Lower leg skin (tissue), 4 donors: Measurements from ENCODE around the gene RAB4B. TPM values are rescaled to one million over a fixed set of nuclear protein-coding genes. Genes with fewer than 3 reads are reported as not detected.
A peak's percentile ranks its signal among the peaks of the same experiment; 100 is the strongest.
"Not testable (repeated sequence)": the region's sequence is repeated elsewhere in the genome, so short reads cannot be mapped to it uniquely, and the experiment has no call there.

ENCODE experiments used
- DNase-seq, 2 donors: peaks; one replicate each; pipeline ENCODE4 v3.0.0-alpha.2; 2019; ENCODE audit warnings: low spot score in 2 of 2
- H3K4me3 ChIP-seq: fragments of 200-600 bp; sonication (generic); 2 replicates; pipeline ENCODE4 v1.5.1; 2017; ENCODE audit warnings: mild to moderate bottlenecking, low read depth; ENCODE audit not compliant: poor library complexity, severe bottlenecking
- POLR2A ChIP-seq, 2 donors: fragments of 450-650 bp; IDR thresholded peaks; one replicate each; pipeline ENCODE4 v1.6.1; 2016 to 2017; ENCODE audit warnings: antibody characterized with exemption in 2 of 2, mild to moderate bottlenecking in 1 of 2, moderate library complexity in 1 of 2
- WGBS, 2 donors: methylation state at CpG; one replicate each; pipeline ENCODE4 v1.1.5; 2018; 5-methylcytosine and 5-hydroxymethylcytosine counted together
- intact Hi-C: fragments of 100-400 bp; cut with DNase I; formaldehyde crosslinking; loops from one replicate; pipeline ENCODE4 v1.15.0; 2023; ENCODE audit warnings: low total_unique reads
- total RNA-seq, 4 donors: library from RNA; depleted of rRNA; stranded (reverse); fragments of >200 nt; gene quantifications; one replicate each; pipeline ENCODE4 v1.1.0, GENCODE V29; 2016
- TF ChIP-seq, protein P1 (sequence below), 3 donors: fragments of 450-650 bp; IDR thresholded peaks; one replicate each; pipeline ENCODE4 v1.5.1; 2016; ENCODE audit warnings: antibody characterized with exemption in 3 of 3, mild to moderate bottlenecking in 3 of 3, moderate library complexity in 2 of 3

RAB4B gene
- 10 to 100 TPM; 18.7 to 22.8 (median 19.7) TPM for total RNA-seq

- intact Hi-C loops, result no loop called here
- peak within 1 kb of the TSS; percentile 54 for H3K4me3 ChIP-seq
- no peak for TF ChIP-seq POLR2A (IDR thresholded peaks at IDR 0.05)
- TF ChIP-seq, protein P1, sequence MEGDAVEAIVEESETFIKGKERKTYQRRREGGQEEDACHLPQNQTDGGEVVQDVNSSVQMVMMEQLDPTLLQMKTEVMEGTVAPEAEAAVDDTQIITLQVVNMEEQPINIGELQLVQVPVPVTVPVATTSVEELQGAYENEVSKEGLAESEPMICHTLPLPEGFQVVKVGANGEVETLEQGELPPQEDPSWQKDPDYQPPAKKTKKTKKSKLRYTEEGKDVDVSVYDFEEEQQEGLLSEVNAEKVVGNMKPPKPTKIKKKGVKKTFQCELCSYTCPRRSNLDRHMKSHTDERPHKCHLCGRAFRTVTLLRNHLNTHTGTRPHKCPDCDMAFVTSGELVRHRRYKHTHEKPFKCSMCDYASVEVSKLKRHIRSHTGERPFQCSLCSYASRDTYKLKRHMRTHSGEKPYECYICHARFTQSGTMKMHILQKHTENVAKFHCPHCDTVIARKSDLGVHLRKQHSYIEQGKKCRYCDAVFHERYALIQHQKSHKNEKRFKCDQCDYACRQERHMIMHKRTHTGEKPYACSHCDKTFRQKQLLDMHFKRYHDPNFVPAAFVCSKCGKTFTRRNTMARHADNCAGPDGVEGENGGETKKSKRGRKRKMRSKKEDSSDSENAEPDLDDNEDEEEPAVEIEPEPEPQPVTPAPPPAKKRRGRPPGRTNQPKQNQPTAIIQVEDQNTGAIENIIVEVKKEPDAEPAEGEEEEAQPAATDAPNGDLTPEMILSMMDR (IDR thresholded peaks at IDR 0.05), result no peak
- DNase-seq, result peak; percentile 100
- 1% methylated on average over 54 to 56 of the region's 56 CpGs for WGBS, 2 donors
Measured at GRCh38 chr19:40777937-40778705, at the start of gene RAB4B. Gene RAB4B (plus strand): TSS chr19:40778247. CDS start chr19:40778376, 129 bp downstream.

- intact Hi-C loops, H3K4me3 ChIP-seq, DNase-seq: not testable (repeated sequence)
- WGBS, 2 donors, result 81 to 89% methylated on average over 5 of the region's 5 CpGs
Measured at GRCh38 chr19:40730065-40730464, 48.0 kb upstream of the RAB4B start.

DNA sequence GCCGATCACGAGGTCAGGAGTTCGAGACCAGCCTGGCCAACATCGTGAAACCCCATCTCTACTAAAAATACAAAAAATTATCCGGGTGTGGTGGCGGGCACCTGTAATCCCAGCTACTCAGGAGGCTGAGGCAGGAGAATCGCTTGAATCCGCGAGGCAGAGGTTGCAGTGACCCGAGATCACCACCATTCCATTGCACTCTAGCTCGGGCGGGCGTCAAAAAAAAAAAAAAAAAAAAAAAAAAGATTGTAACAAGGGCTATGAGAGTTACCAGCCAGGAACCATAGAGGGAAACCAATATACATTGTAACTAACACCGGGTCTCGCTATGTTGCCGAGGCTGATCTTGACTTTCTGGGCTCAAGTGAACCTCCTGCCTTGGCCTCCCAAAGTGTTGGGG, 45.7 kb upstream of the RAB4B start:
- intact Hi-C loops, DNase-seq, H3K4me3 ChIP-seq: not testable (repeated sequence)
- 96 to 98% methylated on average over 16 of the region's 16 CpGs for WGBS, 2 donors

- no peak for DNase-seq
Measured at GRCh38 chr19:40733149-40733548, 44.9 kb upstream of the RAB4B start.

DNA sequence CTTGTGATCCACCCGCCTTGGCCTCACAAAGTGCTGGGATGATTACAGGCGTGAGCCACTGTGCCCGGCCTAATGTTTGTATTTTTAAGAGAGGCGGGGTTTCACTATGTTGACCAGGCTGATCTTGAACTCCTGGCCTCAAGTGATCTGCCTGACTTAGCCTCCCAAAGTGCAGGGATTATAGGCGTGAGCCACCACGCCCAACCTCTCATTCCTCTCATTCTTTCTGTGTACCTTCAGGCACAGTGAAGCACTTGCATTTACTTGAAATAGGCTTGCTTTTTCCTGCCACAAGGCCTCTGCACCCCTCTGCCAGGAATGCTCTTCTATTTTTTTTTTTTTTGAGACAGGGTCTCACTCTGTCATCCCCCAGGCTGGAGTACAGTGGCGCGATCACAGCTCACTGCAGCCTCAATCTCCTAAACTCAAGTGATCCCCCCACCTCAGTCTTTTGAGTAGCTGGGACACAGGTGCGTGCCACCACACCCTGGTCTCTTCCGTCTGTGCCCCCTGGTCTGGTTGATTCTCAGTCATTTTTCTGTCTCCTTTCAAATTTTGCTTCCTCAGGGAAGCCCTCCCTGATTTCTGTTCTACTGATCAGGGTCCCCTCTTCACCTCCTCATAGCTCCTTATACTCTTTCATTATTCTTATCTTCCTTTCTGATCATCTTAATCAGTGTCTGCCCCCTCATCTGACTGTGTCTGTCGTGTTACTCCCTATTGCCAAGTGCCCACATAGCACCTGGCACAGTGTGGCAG, 42.9 kb upstream of the RAB4B start:
- WGBS, 2 donors, result 78 to 79% methylated on average over 11 of the region's 11 CpGs
- H3K4me3 ChIP-seq, result no peak overlapping the region
- TF ChIP-seq, protein P1 (IDR thresholded peaks at IDR 0.05), result no peak
- no peak for TF ChIP-seq POLR2A (IDR thresholded peaks at IDR 0.05)
- intact Hi-C loops, result no loop called here
- no peak for DNase-seq

More at GRCh38 chr19:40733149-40733548, 44.9 kb upstream of the RAB4B start:
- WGBS, 2 donors, result 95 to 96% methylated on average over 13 of the region's 13 CpGs
- TF ChIP-seq POLR2A (IDR thresholded peaks at IDR 0.05), result no peak
- TF ChIP-seq, protein P1 (IDR thresholded peaks at IDR 0.05), result no peak
- intact Hi-C loops, result no loop called here
- H3K4me3 ChIP-seq, result no peak overlapping the region

DNA sequence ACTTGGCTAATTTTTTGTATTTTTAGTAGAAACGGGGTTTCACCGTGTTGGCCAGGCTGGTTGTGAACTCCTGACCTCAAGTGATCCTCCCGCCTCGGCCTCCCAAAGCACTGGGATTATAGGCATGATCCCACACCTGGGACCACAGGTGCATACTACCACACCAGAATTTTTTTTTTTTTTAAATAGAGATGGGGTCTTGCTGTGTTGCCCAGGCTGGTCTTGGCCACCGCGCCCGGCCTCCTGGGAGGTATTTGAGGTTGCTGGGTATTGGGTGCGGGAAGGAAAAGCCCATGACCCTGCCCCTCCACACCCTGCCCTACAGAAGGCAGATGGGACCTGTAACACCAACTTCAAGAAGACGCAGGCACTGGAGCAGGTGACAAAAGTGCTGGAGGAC, 41.4 kb upstream of the RAB4B start:
- TF ChIP-seq, protein P1 (IDR thresholded peaks at IDR 0.05), result no peak
- no peak for TF ChIP-seq POLR2A (IDR thresholded peaks at IDR 0.05)
- WGBS, 2 donors, result 86 to 97% methylated on average over 9 of the region's 9 CpGs
- DNase-seq, result no peak
- H3K4me3 ChIP-seq, result no peak overlapping the region
- intact Hi-C loops, result no loop called here
